H9 (cell line): ENCODE measurements around the gene RNF141. TPM values are rescaled to one million over a fixed set of nuclear protein-coding genes. Genes with fewer than 3 reads are reported as not detected.

Experiments used
- DNase-seq: peaks from one replicate; pipeline ENCODE4 v3.0.0-alpha.2; 2017
- H2AFZ ChIP-seq: one replicate; pipeline ENCODE4 v1.6.1; 2013; ENCODE audit warnings: mild to moderate bottlenecking, low read length, control low read depth, moderate library complexity
- H2AK5ac ChIP-seq: 2 replicates; pipeline ENCODE4 v1.6.1; 2013; ENCODE audit warnings: low read length, control low read depth, mixed read lengths; ENCODE audit not compliant: insufficient read length
- H2BK120ac ChIP-seq: one replicate; pipeline ENCODE4 v1.6.1; 2013; ENCODE audit warnings: low read depth, mild to moderate bottlenecking, low read length, control low read depth, inconsistent platforms; ENCODE audit not compliant: poor library complexity, severe bottlenecking
- H2BK12ac ChIP-seq: 2 replicates; pipeline ENCODE4 v1.6.1; 2013; ENCODE audit warnings: low read length, control low read depth, mixed read lengths, low read depth; ENCODE audit not compliant: insufficient read length
- H2BK15ac ChIP-seq: 2 replicates; pipeline ENCODE4 v1.6.1; 2013; ENCODE audit warnings: low read depth, low read length, control low read depth
- H2BK20ac ChIP-seq: one replicate; pipeline ENCODE4 v1.6.1; 2013; ENCODE audit warnings: low read depth, mild to moderate bottlenecking, low read length, control low read depth, inconsistent platforms; ENCODE audit not compliant: poor library complexity, severe bottlenecking
- H2BK5ac ChIP-seq: 2 replicates; pipeline ENCODE4 v1.6.1; 2013; ENCODE audit warnings: low read length, control low read depth, mixed read lengths; ENCODE audit not compliant: insufficient read length
- H3K14ac ChIP-seq: 2 replicates; pipeline ENCODE4 v1.6.1; 2013; ENCODE audit warnings: low read length, control low read depth; ENCODE audit not compliant: insufficient read depth
- H3K18ac ChIP-seq: 2 replicates; pipeline ENCODE4 v1.6.1; 2013; ENCODE audit warnings: low read depth, mild to moderate bottlenecking, mixed read lengths, low read length, control low read depth; ENCODE audit not compliant: insufficient read length
- H3K23ac ChIP-seq: 2 replicates; pipeline ENCODE4 v1.6.1; 2013; ENCODE audit warnings: low read length, control low read depth, mixed read lengths, low read depth; ENCODE audit not compliant: insufficient read length
- H3K23me2 ChIP-seq: 2 replicates; pipeline ENCODE4 v1.6.1; 2013; ENCODE audit warnings: low read depth, mild to moderate bottlenecking, mixed read lengths, low read length, control low read depth; ENCODE audit not compliant: insufficient read length, poor library complexity, severe bottlenecking
- H3K27ac ChIP-seq: 2 replicates; pipeline ENCODE4 v1.5.1; 2013; ENCODE audit warnings: low read length, control low read depth, mixed read lengths, low read depth; ENCODE audit not compliant: insufficient read length
- H3K27me3 ChIP-seq: 2 replicates; pipeline ENCODE4 v1.6.1; 2013; ENCODE audit warnings: low read length, control low read depth, inconsistent platforms; ENCODE audit not compliant: insufficient read depth
- H3K4ac ChIP-seq: 2 replicates; pipeline ENCODE4 v1.6.1; 2013; ENCODE audit warnings: low read depth, mild to moderate bottlenecking, control low read depth, inconsistent platforms, low read length, moderate library complexity
- H3K4me1 ChIP-seq: 2 replicates; pipeline ENCODE4 v1.6.1; 2013; ENCODE audit warnings: low read length, control low read depth, inconsistent platforms; ENCODE audit not compliant: insufficient read depth
- H3K4me2 ChIP-seq: 2 replicates; pipeline ENCODE4 v1.6.1; 2013; ENCODE audit warnings: low read length, control low read depth, mixed read lengths; ENCODE audit not compliant: insufficient read length, insufficient read depth
- H3K56ac ChIP-seq: 2 replicates; pipeline ENCODE4 v1.6.1; 2013; ENCODE audit warnings: low read depth, mild to moderate bottlenecking, mixed read lengths, low read length, control low read depth; ENCODE audit not compliant: insufficient read length
- H3K79me1 ChIP-seq: 2 replicates; pipeline ENCODE4 v1.6.1; 2013; ENCODE audit warnings: low read depth, mild to moderate bottlenecking, moderate library complexity, low read length, control low read depth, inconsistent platforms; ENCODE audit not compliant: insufficient read depth, poor library complexity, severe bottlenecking
- H3K79me2 ChIP-seq: 2 replicates; pipeline ENCODE4 v1.6.1; 2013; ENCODE audit warnings: low read length, control low read depth, inconsistent platforms; ENCODE audit not compliant: insufficient read depth
- H3K9ac ChIP-seq: 2 replicates; pipeline ENCODE4 v1.6.1; 2013; ENCODE audit warnings: low read length, control low read depth, mixed read lengths; ENCODE audit not compliant: insufficient read length; ENCODE audit errors: extremely low read depth
- H3K9me3 ChIP-seq: one replicate; pipeline ENCODE4 v1.6.1; 2013; ENCODE audit warnings: low read depth, low read length, inconsistent platforms; ENCODE audit not compliant: control insufficient read depth
- H3T11ph ChIP-seq: one replicate; pipeline ENCODE4 v1.6.1; 2013; ENCODE audit warnings: mild to moderate bottlenecking, low read length, control low read depth, inconsistent platforms
- H4K20me1 ChIP-seq: one replicate; pipeline ENCODE4 v1.6.1; 2013; ENCODE audit not compliant: control insufficient read depth, insufficient read length, insufficient read depth
- H4K5ac ChIP-seq: 2 replicates; pipeline ENCODE4 v1.6.1; 2013; ENCODE audit warnings: low read depth, mild to moderate bottlenecking, mixed read lengths, low read length, control low read depth; ENCODE audit not compliant: insufficient read length
- H4K8ac ChIP-seq: replicated peaks from 2 replicates; pipeline ENCODE4 v1.6.1; 2013; ENCODE audit warnings: low read length, control low read depth, mixed read lengths, low read depth; ENCODE audit not compliant: insufficient read length
- H4K91ac ChIP-seq: 2 replicates; pipeline ENCODE4 v1.6.1; 2013; ENCODE audit warnings: low read depth, mild to moderate bottlenecking, moderate library complexity, mixed read lengths, low read length, control low read depth; ENCODE audit not compliant: insufficient read length
- H3K27ac Mint-ChIP-seq, 3 experiments: 2 replicates in 2 of 3; 3 replicates in 1 of 3; pipeline ENCODE4 v1.8.0; 2020 to 2021; ENCODE audit warnings: mixed read lengths in 3 of 3, mild to moderate bottlenecking in 1 of 3, moderate library complexity in 1 of 3
- H3K27me3 Mint-ChIP-seq: 2 replicates; pipeline ENCODE4 v1.8.0; 2021; ENCODE audit warnings: low read depth, mild to moderate bottlenecking, moderate library complexity, mixed read lengths
- H3K36me3 Mint-ChIP-seq, 3 experiments: 2 replicates in 2 of 3; 3 replicates in 1 of 3; pipeline ENCODE4 v1.8.0; 2020 to 2021; ENCODE audit warnings: low read depth in 3 of 3, mixed read lengths in 3 of 3; ENCODE audit not compliant: insufficient read depth in 1 of 3
- H3K4me1 Mint-ChIP-seq, 2 experiments: 2 replicates each; pipeline ENCODE4 v1.8.0; 2020; ENCODE audit warnings: mixed read lengths in 2 of 2
- H3K4me3 Mint-ChIP-seq, 2 experiments: 2 replicates in 1 of 2; 3 replicates in 1 of 2; pipeline ENCODE4 v1.8.0; 2020 to 2021; ENCODE audit warnings: mild to moderate bottlenecking in 2 of 2, mixed read lengths in 2 of 2, moderate library complexity in 1 of 2
- H3K9me3 Mint-ChIP-seq, 2 experiments: 2 replicates in 1 of 2; 3 replicates in 1 of 2; pipeline ENCODE4 v1.8.0; 2020; ENCODE audit warnings: mild to moderate bottlenecking in 2 of 2, mixed read lengths in 2 of 2, moderate library complexity in 1 of 2
- CTCF ChIP-seq: fragments of 200-600 bp; sonication (generic); conservative IDR thresholded peaks from 3 replicates; pipeline ENCODE4 v1.8.0; 2021; ENCODE audit warnings: antibody characterized with exemption, mild to moderate bottlenecking
- WGBS: extraction: QIAGEN DNeasy Blood & Tissue Kit; methylation state at CpG from one replicate; pipeline ENCODE4 v1.1.7; 2013; ENCODE audit warnings: missing lambda C conversion rate, low lambda C conversion rate, mixed read lengths; ENCODE audit not compliant: insufficient read length; ENCODE audit errors: extremely low coverage; 5-methylcytosine and 5-hydroxymethylcytosine counted together
- total RNA-seq: library from RNA; stranded (reverse); gene quantifications from 2 replicates; pipeline ENCODE4 v1.2.1, GENCODE V29; 2021

RNF141 gene
- total RNA-seq, 1 experiment from 2014 or later = 24.7 TPM

GRCh38 chr11:10515418-10515817, 25.6 kb downstream of the RNF141 start:
- no peak overlapping the region for H2AK5ac ChIP-seq

More at GRCh38 chr11:10515418-10515817, 25.6 kb downstream of the RNF141 start:
- Histone ChIP-seq H3K27ac (no peak overlapping the region), H3K27me3 (no peaks in the 10 kb centered on the region), H3K23me2 (no peaks in the 10 kb centered on the region), H2BK12ac (no peak overlapping the region), H2BK20ac (no peak overlapping the region), H3K56ac (no peak overlapping the region), H3K18ac (no peak overlapping the region), H4K5ac (no peak overlapping the region), H3K79me2 (no peaks in the 10 kb centered on the region), H4K91ac (no peak overlapping the region), H3K9me3 (no peaks in the 10 kb centered on the region), H3K9ac (no peak overlapping the region), H4K8ac (no peak overlapping the region), H3K4ac (no peak overlapping the region), H3K14ac (no peak overlapping the region), H3K4me1 (peaks cover 8% of the 10 kb centered on the region; the same call in 1 of the 2 replicates), H4K20me1 (no peaks in the 10 kb centered on the region), H2AFZ (no peak overlapping the region), H3T11ph (no peak overlapping the region), H3K4me2 (no peak overlapping the region), H3K23ac (no peak overlapping the region), H2BK15ac (no peak overlapping the region), H2BK120ac (no peak overlapping the region), H3K79me1 (no peaks in the 10 kb centered on the region), H2BK5ac (no peak overlapping the region)
- no CpG with 5 or more reads among the region's 3 CpGs for whole genome bisulfite sequencing
- no peak overlapping the region for H3K27ac Mint-ChIP-seq
- no peak for TF ChIP-seq CTCF
- no peaks in the 10 kb centered on the region for H3K36me3 Mint-ChIP-seq
- no peak overlapping the region for H3K4me3 Mint-ChIP-seq
- H3K9me3 Mint-ChIP-seq = no peaks in the 10 kb centered on the region
- DNase-seq = no peak
- H3K27me3 Mint-ChIP-seq = no peaks in the 10 kb centered on the region
- H3K4me1 Mint-ChIP-seq = peaks cover 16 to 22% of the 10 kb centered on the region in 2 experiments
